ENCODE measurements around the gene NINL. TPM values are rescaled to one million over a fixed set of nuclear protein-coding genes. Genes with fewer than 3 reads are reported as not detected.

The NINL gene
- total RNA-seq, 4 donors from 2014 or later, result 3.1 to 9.7 (median 5.7) TPM

DNA sequence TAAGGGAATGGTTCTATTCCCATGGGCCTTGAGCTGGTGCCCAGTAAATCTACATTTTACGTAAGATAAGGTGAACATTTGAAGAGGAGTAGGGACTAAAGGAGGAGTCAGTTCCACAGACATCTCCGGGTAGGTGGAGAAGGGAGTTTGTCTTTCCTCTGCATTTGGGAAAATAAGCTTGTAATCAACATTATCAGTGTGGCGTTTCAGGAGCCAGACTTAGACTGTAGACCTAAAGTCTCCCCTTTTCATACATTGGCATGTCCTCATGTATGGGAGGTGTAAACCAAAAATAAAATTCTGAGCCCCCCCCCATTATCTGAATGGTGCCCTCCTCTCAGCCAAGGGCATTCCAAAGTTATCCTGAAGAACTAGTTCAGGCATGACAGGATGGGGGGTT, 40.2 kb downstream of the NINL start:
- Histone ChIP-seq H3K4me3 (no peak overlapping the region), H3K4me1 (peaks cover 9 to 20% (median 14%) of the 10 kb centered on the region in 4 donors), H3K36me3 (no peaks in the 10 kb centered on the region), H3K27me3 (no peaks in the 10 kb centered on the region), H3K9me3 (no peaks in the 10 kb centered on the region), H3K27ac (peak overlapping the region in 1 of 4 donors; percentile 16)
- intact Hi-C loops (cut with DNase I; ENCODE audit: low total_unique reads) (no loop called here), in situ Hi-C loops (cut with MboI; ENCODE audit: low pct_ligation_motif_present in 1 of 4, low pct_unique_long_range_greater_than_20kb in 1 of 4, low sequenced_read_pairs in 3 of 4) (no loop called here)
- no peak for DNase-seq
- TF ChIP-seq POLR2AphosphoS5 (IDR thresholded peaks at IDR 0.05) (no peak), EP300 (IDR thresholded peaks at IDR 0.05; ENCODE audit: low read depth) (no peak), POLR2A (IDR thresholded peaks at IDR 0.05) (no peak)
- TF ChIP-seq, protein P1, sequence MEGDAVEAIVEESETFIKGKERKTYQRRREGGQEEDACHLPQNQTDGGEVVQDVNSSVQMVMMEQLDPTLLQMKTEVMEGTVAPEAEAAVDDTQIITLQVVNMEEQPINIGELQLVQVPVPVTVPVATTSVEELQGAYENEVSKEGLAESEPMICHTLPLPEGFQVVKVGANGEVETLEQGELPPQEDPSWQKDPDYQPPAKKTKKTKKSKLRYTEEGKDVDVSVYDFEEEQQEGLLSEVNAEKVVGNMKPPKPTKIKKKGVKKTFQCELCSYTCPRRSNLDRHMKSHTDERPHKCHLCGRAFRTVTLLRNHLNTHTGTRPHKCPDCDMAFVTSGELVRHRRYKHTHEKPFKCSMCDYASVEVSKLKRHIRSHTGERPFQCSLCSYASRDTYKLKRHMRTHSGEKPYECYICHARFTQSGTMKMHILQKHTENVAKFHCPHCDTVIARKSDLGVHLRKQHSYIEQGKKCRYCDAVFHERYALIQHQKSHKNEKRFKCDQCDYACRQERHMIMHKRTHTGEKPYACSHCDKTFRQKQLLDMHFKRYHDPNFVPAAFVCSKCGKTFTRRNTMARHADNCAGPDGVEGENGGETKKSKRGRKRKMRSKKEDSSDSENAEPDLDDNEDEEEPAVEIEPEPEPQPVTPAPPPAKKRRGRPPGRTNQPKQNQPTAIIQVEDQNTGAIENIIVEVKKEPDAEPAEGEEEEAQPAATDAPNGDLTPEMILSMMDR (IDR thresholded peaks at IDR 0.05), result no peak
- 79 to 93% methylated on average over 2 to 3 of the region's 3 CpGs for WGBS, 2 donors (ENCODE audit: low coverage in 1 of 2)

DNA sequence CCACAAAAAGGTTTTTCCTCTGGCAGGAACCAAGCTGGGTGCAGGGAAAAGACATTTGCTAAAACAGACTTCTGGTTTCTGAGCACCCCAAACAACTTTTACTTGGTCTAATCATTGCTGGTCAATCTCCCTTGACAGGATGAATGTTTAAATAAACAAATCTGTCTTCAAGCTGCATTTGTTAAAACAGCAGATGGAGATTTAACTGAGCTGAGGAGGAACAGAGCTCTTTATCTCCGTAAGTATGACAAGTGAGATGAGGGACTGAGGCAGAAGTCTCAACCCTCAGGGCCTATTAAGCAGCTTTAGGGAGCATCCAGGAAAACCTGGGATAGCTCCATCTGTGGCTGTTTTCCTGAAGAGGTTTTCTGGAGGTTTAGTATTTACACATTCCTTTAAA, 40.6 kb downstream of the NINL start:
- TF ChIP-seq POLR2A (IDR thresholded peaks at IDR 0.05), result no peak
- TF ChIP-seq EP300 (IDR thresholded peaks at IDR 0.05; ENCODE audit: low read depth), result no peak
- TF ChIP-seq, protein P1 (IDR thresholded peaks at IDR 0.05), result no peak
- TF ChIP-seq POLR2AphosphoS5 (IDR thresholded peaks at IDR 0.05), result no peak
- in situ Hi-C loops (cut with MboI; ENCODE audit: low pct_ligation_motif_present in 1 of 4, low pct_unique_long_range_greater_than_20kb in 1 of 4, low sequenced_read_pairs in 3 of 4), result no loop called here
- no peaks in the 10 kb centered on the region for H3K27me3 ChIP-seq
- WGBS, 2 donors (ENCODE audit: low coverage in 1 of 2), result 74 to 83% methylated on average over 1 of the region's 1 CpG
- no peak for DNase-seq
- peak overlapping the region in 1 of 4 donors; percentile 16 for H3K27ac ChIP-seq
- peaks cover 6 to 16% (median 11%) of the 10 kb centered on the region in 4 donors for H3K4me1 ChIP-seq
- H3K36me3 ChIP-seq, result no peaks in the 10 kb centered on the region
- intact Hi-C loops (cut with DNase I; ENCODE audit: low total_unique reads), result no loop called here
- H3K4me3 ChIP-seq, result no peak overlapping the region
- no peaks in the 10 kb centered on the region for H3K9me3 ChIP-seq

DNA sequence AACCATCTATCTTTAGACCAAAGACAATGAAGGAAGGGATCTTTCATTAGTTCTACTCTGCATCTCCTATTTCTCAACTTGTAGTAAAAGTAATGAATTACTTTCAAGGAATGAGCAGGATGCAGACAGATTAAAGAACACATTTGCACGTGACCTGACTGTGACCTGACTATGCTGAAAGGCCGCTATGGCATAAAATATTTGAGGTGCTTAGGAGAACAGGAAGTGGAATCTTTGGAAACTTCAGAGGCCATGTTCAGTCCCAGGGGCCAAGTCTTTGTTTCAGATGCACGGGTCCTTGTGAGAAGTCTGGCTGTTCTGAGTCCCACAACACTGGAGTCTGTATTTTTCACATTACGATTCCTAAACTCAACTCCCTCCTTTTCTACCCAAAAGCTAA, 41.0 kb downstream of the NINL start:
- H3K4me1 ChIP-seq, result peaks cover 2 to 15% (median 8%) of the 10 kb centered on the region in 4 donors
- 67 to 71% methylated on average over 3 to 4 of the region's 4 CpGs for WGBS, 2 donors (ENCODE audit: low coverage in 1 of 2)
- peak overlapping the region in 1 of 4 donors; percentile 16 for H3K27ac ChIP-seq
- H3K27me3 ChIP-seq, result no peaks in the 10 kb centered on the region
- no peaks in the 10 kb centered on the region for H3K9me3 ChIP-seq
- no peak for TF ChIP-seq EP300 (IDR thresholded peaks at IDR 0.05; ENCODE audit: low read depth)
- TF ChIP-seq, protein P1 (IDR thresholded peaks at IDR 0.05), result no peak
- TF ChIP-seq POLR2AphosphoS5 (IDR thresholded peaks at IDR 0.05), result no peak
- TF ChIP-seq POLR2A (IDR thresholded peaks at IDR 0.05), result no peak
- intact Hi-C loops (cut with DNase I; ENCODE audit: low total_unique reads) (no loop called here), in situ Hi-C loops (cut with MboI; ENCODE audit: low pct_ligation_motif_present in 1 of 4, low pct_unique_long_range_greater_than_20kb in 1 of 4, low sequenced_read_pairs in 3 of 4) (no loop called here)
- H3K4me3 ChIP-seq, result no peak overlapping the region
- DNase-seq, result no peak
- no peaks in the 10 kb centered on the region for H3K36me3 ChIP-seq

DNA sequence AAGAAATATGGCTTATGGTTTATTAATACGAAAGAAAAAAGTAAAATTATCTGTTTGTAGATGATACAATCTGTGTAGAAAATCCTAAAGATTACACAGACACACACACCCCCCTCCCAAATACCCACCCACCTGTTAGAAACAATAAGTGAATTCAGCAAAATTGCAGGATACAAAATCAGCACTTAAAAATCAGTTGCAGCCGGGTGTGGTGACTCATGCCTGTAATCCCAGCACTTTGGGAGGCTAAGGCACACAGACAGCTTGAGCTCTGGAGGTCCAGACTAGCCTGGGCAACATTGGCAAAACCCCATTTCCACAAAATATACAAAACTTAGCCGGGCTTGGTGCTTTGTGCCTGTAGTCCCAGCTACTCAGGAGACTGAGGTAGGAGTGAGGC, 42.3 kb downstream of the NINL start:
- TF ChIP-seq, protein P1 (IDR thresholded peaks at IDR 0.05), result no peak
- TF ChIP-seq POLR2AphosphoS5 (IDR thresholded peaks at IDR 0.05), result no peak
- no peak for TF ChIP-seq POLR2A (IDR thresholded peaks at IDR 0.05)
- no peak for TF ChIP-seq EP300 (IDR thresholded peaks at IDR 0.05; ENCODE audit: low read depth)
- Histone ChIP-seq H3K27me3 (no peaks in the 10 kb centered on the region), H3K4me1 (peaks cover 0 to 17% (median 5%) of the 10 kb centered on the region in 4 donors), H3K4me3 (no peak overlapping the region), H3K27ac (no peak overlapping the region), H3K36me3 (no peaks in the 10 kb centered on the region), H3K9me3 (no peaks in the 10 kb centered on the region)
- in situ Hi-C loops (cut with MboI; ENCODE audit: low pct_ligation_motif_present in 1 of 4, low pct_unique_long_range_greater_than_20kb in 1 of 4, low sequenced_read_pairs in 3 of 4) (no loop called here), intact Hi-C loops (cut with DNase I; ENCODE audit: low total_unique reads) (no loop called here)
- DNase-seq, result no peak
- 70 to 100% methylated on average over 1 to 3 of the region's 3 CpGs for WGBS, 2 donors (ENCODE audit: low coverage in 1 of 2)
